ENCODE measurements around the gene KLHDC9. TPM values are rescaled to one million over a fixed set of nuclear protein-coding genes. Genes with fewer than 3 reads are reported as not detected.

The KLHDC9 gene
- total and polyA plus RNA-seq, 2 of the 13 experiments (the other 11 are each of a cell fraction or from before 2014, with no cell fraction given): 2.9 TPM

GRCh38 chr1:161131523-161132409 is 33.6 kb downstream of the KLHDC9 start (continued):
- TF ChIP-seq ZNF672 (CRISPR knock-in tag; IDR thresholded peaks at IDR 0.05) (0 out of 2 replicates have a peak, but pooled peaks have one; percentile 30), ZMYM3 (CRISPR knock-in tag; IDR thresholded peaks at IDR 0.05) (no peak), JUNB (CRISPR knock-in tag; IDR thresholded peaks at IDR 0.05; ENCODE audit: borderline replicate concordance) (peak; percentile 33; the same call in 1 of the 2 replicates), ZSCAN25 (CRISPR knock-in tag; IDR thresholded peaks at IDR 0.05) (peak; percentile 88), EEA1 (CRISPR knock-in tag; IDR thresholded peaks at IDR 0.05; ENCODE audit: borderline replicate concordance) (0 out of 2 replicates have a peak, but pooled peaks have one; percentile 52), HNF4G (IDR thresholded peaks at IDR 0.05; ENCODE audit: borderline replicate concordance, low read depth, low read length) (no peak), HNF4G (CRISPR knock-in tag; IDR thresholded peaks at IDR 0.05; ENCODE audit: borderline replicate concordance, low read depth) (0 out of 2 replicates have a peak, but pooled peaks have one; percentile 13), PCBP2 (optimal IDR thresholded peaks at IDR 0.05; ENCODE audit: low read depth, low read length, poor library complexity, severe bottlenecking) (peak; percentile 43), ARID2 (CRISPR knock-in tag; IDR thresholded peaks at IDR 0.05; ENCODE audit: borderline replicate concordance) (0 out of 2 replicates have a peak, but pooled peaks have one; percentile 84), ZBTB38 (CRISPR knock-in tag; IDR thresholded peaks at IDR 0.05) (0 out of 2 replicates have a peak, but pooled peaks have one; percentile 21), FOXO4 (CRISPR knock-in tag; conservative IDR thresholded peaks at IDR 0.05) (0 out of 2 replicates have a peak, but pooled peaks have one; percentile 66), ZNF780A (CRISPR knock-in tag; IDR thresholded peaks at IDR 0.05) (peak; percentile 70), ZNF275 (CRISPR knock-in tag; IDR thresholded peaks at IDR 0.05; ENCODE audit: borderline replicate concordance) (no peak), LCORL (IDR thresholded peaks at IDR 0.05) (no peak), LCORL (CRISPR knock-in tag; IDR thresholded peaks at IDR 0.05) (0 out of 2 replicates have a peak, but pooled peaks have one; percentile 9), ZNF670 (CRISPR knock-in tag; IDR thresholded peaks at IDR 0.05; ENCODE audit: borderline replicate concordance) (0 out of 2 replicates have a peak, but pooled peaks have one; percentile 17), IRX3 (CRISPR knock-in tag; IDR thresholded peaks at IDR 0.05; ENCODE audit: borderline replicate concordance, low read depth) (0 out of 2 replicates have a peak, but pooled peaks have one; percentile 75), HMGXB4 (CRISPR knock-in tag; IDR thresholded peaks at IDR 0.05; ENCODE audit: borderline replicate concordance in 1 of 2, low read depth in 1 of 2) (0 out of 4 replicates have a peak, but pooled peaks of 1 of the 2 experiments have one; percentile 53), ZSCAN21 (CRISPR knock-in tag; IDR thresholded peaks at IDR 0.05; ENCODE audit: borderline replicate concordance) (no peak), TBX3 (IDR thresholded peaks at IDR 0.05; ENCODE audit: borderline replicate concordance) (peak; percentile 37; the same call in 1 of the 2 replicates), BCL3 (CRISPR knock-in tag; IDR thresholded peaks at IDR 0.05) (no peak), ZNF7 (CRISPR knock-in tag; IDR thresholded peaks at IDR 0.05) (no peak)

All from HepG2 (cell line).